Stimulated activated CD8-positive, alpha-beta memory T cell treated with anti-CD3 and anti-CD28 coated beads, Interleukin-7, amount 100 ng/mL, for 1 hour (primary cell): ENCODE results near the gene ACSS3.
"Not testable (repeated sequence)": the region's sequence is repeated elsewhere in the genome, so short reads cannot be mapped to it uniquely, and the experiment has no call there.

Source experiments
- DNase-seq, 2 donors: peaks; one replicate each; pipeline ENCODE4 v3.0.0-alpha.2; 2020; ENCODE audit warnings: low read depth in 2 of 2

ACSS3 gene

GRCh38 chr12:81167694-81168093, 89.8 kb downstream of the ACSS3 start:
- no peak for DNase-seq

- DNase-seq = no peak
These were observed 90.6 kb downstream of the ACSS3 start for GRCh38 chr12:81168445-81168844.

GRCh38 chr12:81170072-81170471, 92.2 kb downstream of the ACSS3 start:
- DNase-seq = no peak

- DNase-seq = no peak
These were observed 95.0 kb downstream of the ACSS3 start for GRCh38 chr12:81172851-81173250.

- no peak for DNase-seq
These were observed 96.8 kb downstream of the ACSS3 start for GRCh38 chr12:81174664-81175063.

GRCh38 chr12:81176796-81177195, 98.9 kb downstream of the ACSS3 start:
- no peak for DNase-seq

GRCh38 chr12:81181691-81182090, 103.8 kb downstream of the ACSS3 start:
- DNase-seq = no peak

- DNase-seq = no peak
These were observed 109.8 kb downstream of the ACSS3 start for GRCh38 chr12:81187686-81188085.

- no peak for DNase-seq
These were observed 118.7 kb downstream of the ACSS3 start for GRCh38 chr12:81196595-81196994.

GRCh38 chr12:81200561-81200960, 122.7 kb downstream of the ACSS3 start:
- DNase-seq = not testable (repeated sequence)

GRCh38 chr12:81203671-81204204, 125.9 kb downstream of the ACSS3 start:
- DNase-seq = no peak

- DNase-seq = no peak
These were observed 127.5 kb downstream of the ACSS3 start for GRCh38 chr12:81205416-81205815.

GRCh38 chr12:81206429-81206828, 128.6 kb downstream of the ACSS3 start:
- DNase-seq = no peak

GRCh38 chr12:81207173-81207572, 129.3 kb downstream of the ACSS3 start:
- no peak for DNase-seq

GRCh38 chr12:81207664-81208063, 129.8 kb downstream of the ACSS3 start:
- DNase-seq = no peak

- DNase-seq = no peak
These were observed 130.5 kb downstream of the ACSS3 start for GRCh38 chr12:81208187-81208911.

GRCh38 chr12:81209012-81209411, 131.1 kb downstream of the ACSS3 start:
- DNase-seq = no peak

- not testable (repeated sequence) for DNase-seq
These were observed 131.9 kb downstream of the ACSS3 start for GRCh38 chr12:81209772-81210225.

GRCh38 chr12:81211306-81211705, 133.4 kb downstream of the ACSS3 start:
- no peak for DNase-seq

- DNase-seq = no peak
These were observed 135.3 kb downstream of the ACSS3 start for GRCh38 chr12:81212996-81213696.

GRCh38 chr12:81216739-81217138, 138.9 kb downstream of the ACSS3 start:
- no peak for DNase-seq

- DNase-seq = no peak
These were observed 143.8 kb downstream of the ACSS3 start for GRCh38 chr12:81221681-81222080.
